Ovary (tissue), 1 donor: ENCODE measurements around the gene PEX6.

ENCODE experiments used
- EP300 ChIP-seq: sonication (generic); formaldehyde crosslinking; IDR thresholded peaks from one replicate; pipeline ENCODE4 v1.6.1; 2017; ENCODE audit warnings: antibody characterized with exemption
- POLR2A ChIP-seq: fragments of 450-650 bp; IDR thresholded peaks from one replicate; pipeline ENCODE4 v1.6.1; 2017; ENCODE audit warnings: antibody characterized with exemption, mild to moderate bottlenecking, moderate library complexity

- TF ChIP-seq EP300, result no peak
- TF ChIP-seq POLR2A, result no peak
Observed at GRCh38 chr6:43007126-43007525, 28.1 kb upstream of the PEX6 start.
